ENCODE results near the gene ZBED4.

- TF ChIP-seq EZH2phosphoT487 (IDR thresholded peaks at IDR 0.05; ENCODE audit: borderline replicate concordance, low read length) (no peak), CTCF (IDR thresholded peaks at IDR 0.05; ENCODE audit: low read depth, low read length, poor library complexity, severe bottlenecking) (no peak)
Observed at GRCh38 chr22:49848690-49849160, 4.9 kb upstream of the ZBED4 start.
